Endothelial cell (in vitro differentiated cells): ENCODE measurements around the gene GPD1L. TPM values are rescaled to one million over a fixed set of nuclear protein-coding genes. Genes with fewer than 3 reads are reported as not detected.

Source experiments
- DNase-seq: peaks from one replicate; pipeline ENCODE4 v3.0.0; 2021; ENCODE audit warnings: low spot score
- H3K27ac Mint-ChIP-seq: one replicate; pipeline ENCODE4 v1.8.0; 2021; ENCODE audit warnings: mixed read lengths, inconsistent platforms; ENCODE audit not compliant: unreplicated experiment
- H3K27me3 Mint-ChIP-seq: one replicate; pipeline ENCODE4 v1.8.0; 2021; ENCODE audit warnings: mild to moderate bottlenecking, moderate library complexity, mixed read lengths, inconsistent platforms; ENCODE audit not compliant: unreplicated experiment
- H3K36me3 Mint-ChIP-seq: one replicate; pipeline ENCODE4 v1.8.0; 2021; ENCODE audit warnings: mild to moderate bottlenecking, low read depth, mixed read lengths, inconsistent platforms; ENCODE audit not compliant: unreplicated experiment
- H3K4me1 Mint-ChIP-seq: one replicate; pipeline ENCODE4 v1.8.0; 2021; ENCODE audit warnings: mild to moderate bottlenecking, mixed read lengths, inconsistent platforms; ENCODE audit not compliant: unreplicated experiment
- H3K4me3 Mint-ChIP-seq: one replicate; pipeline ENCODE4 v1.8.0; 2021; ENCODE audit warnings: mild to moderate bottlenecking, mixed read lengths, inconsistent platforms; ENCODE audit not compliant: unreplicated experiment
- H3K9me3 Mint-ChIP-seq: one replicate; pipeline ENCODE4 v1.8.0; 2021; ENCODE audit warnings: mixed read lengths, inconsistent platforms; ENCODE audit not compliant: unreplicated experiment
- total RNA-seq: library from RNA; stranded (reverse); fragmentation: NEBNext Ultra II Directional; extraction: Animal tissue kit (Norgen Biotek cat#: 25700); gene quantifications from one replicate; pipeline ENCODE4 v1.2.1, GENCODE V29; 2021; ENCODE audit not compliant: unreplicated experiment
- TF ChIP-seq, protein P1 (sequence below): fragments of 200-600 bp; sonication (generic); IDR thresholded peaks from one replicate; pipeline ENCODE4 v1.5.0; 2021; ENCODE audit warnings: antibody characterized with exemption; ENCODE audit not compliant: unreplicated experiment

The GPD1L gene
- total RNA-seq, 1 donor from 2014 or later = 2.5 TPM

DNA sequence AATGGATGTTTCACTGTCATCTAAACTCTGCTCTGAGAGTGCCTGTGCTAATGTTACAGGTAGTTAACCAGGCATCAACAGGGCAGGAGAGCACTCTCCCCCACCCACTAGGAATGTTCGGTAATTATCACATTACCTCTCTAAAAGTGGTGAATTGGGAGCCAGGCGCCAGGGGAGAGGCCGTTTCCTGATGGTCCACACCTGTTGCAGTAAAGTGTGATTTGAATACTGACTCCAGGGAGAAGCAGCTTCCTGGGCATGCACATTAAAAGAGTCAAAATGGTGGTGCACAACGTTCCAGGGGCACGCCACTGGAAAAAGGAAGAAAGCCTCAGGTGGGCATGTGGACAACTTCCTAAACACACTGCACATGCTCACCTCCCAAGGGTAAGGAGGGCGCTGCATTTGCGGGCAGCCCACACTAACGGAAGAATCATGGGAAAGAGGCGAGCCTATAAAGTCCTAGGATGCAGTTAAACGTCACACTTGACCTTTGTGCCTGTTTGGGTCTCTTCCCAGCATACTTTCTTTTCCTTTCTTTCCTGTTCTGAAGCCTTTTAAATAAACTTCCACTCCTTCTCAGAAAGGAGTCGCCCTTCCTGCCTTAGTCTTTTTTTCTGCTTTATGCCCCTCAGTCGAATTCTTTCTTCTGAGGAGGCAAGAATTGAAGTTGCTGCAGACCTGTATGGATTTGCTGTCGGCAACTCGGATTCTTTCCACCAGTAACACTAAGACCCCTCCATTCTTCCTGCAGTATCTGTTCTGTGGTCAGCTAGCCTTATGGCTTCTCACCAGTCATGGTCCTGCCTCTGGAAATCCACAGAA is 28.9 kb upstream of the GPD1L start:
- H3K9me3 Mint-ChIP-seq = no peaks in the 10 kb centered on the region
- H3K27ac Mint-ChIP-seq = no peak overlapping the region
- DNase-seq = no peak
- no peak overlapping the region for H3K4me3 Mint-ChIP-seq
- no peaks in the 10 kb centered on the region for H3K36me3 Mint-ChIP-seq
- TF ChIP-seq, protein P1, sequence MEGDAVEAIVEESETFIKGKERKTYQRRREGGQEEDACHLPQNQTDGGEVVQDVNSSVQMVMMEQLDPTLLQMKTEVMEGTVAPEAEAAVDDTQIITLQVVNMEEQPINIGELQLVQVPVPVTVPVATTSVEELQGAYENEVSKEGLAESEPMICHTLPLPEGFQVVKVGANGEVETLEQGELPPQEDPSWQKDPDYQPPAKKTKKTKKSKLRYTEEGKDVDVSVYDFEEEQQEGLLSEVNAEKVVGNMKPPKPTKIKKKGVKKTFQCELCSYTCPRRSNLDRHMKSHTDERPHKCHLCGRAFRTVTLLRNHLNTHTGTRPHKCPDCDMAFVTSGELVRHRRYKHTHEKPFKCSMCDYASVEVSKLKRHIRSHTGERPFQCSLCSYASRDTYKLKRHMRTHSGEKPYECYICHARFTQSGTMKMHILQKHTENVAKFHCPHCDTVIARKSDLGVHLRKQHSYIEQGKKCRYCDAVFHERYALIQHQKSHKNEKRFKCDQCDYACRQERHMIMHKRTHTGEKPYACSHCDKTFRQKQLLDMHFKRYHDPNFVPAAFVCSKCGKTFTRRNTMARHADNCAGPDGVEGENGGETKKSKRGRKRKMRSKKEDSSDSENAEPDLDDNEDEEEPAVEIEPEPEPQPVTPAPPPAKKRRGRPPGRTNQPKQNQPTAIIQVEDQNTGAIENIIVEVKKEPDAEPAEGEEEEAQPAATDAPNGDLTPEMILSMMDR = no peak
- no peaks in the 10 kb centered on the region for H3K27me3 Mint-ChIP-seq
- peaks cover 5% of the 10 kb centered on the region for H3K4me1 Mint-ChIP-seq

DNA sequence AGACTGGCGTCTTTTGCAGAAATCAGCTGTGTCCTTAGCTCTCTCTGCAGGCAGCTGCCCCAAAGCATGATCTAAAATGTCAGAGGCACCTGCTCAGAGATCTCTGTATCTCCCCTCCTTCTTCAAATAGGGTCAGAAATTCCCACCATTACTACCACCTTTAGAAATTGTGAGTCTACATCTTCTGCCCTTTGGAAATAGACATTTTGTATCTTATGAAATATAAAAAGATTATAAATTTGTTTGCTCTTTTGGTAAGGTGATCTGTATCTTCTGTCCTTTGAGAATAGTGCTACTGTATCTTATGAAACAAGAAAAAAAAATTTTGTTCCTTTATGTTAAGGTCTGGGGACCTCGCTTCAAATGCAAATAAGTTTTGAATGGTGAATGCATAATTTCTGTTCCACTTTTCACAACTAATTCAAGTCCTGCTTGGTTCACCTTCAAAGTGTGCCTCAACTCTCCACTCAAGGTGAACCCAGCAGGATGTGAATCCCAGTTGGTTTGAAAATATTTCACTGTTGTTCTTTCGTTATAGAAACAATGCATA is 28.3 kb upstream of the GPD1L start:
- peaks cover 5% of the 10 kb centered on the region for H3K4me1 Mint-ChIP-seq
- DNase-seq = no peak
- no peak overlapping the region for H3K4me3 Mint-ChIP-seq
- no peaks in the 10 kb centered on the region for H3K36me3 Mint-ChIP-seq
- TF ChIP-seq, protein P1 = no peak
- H3K9me3 Mint-ChIP-seq = no peaks in the 10 kb centered on the region
- no peaks in the 10 kb centered on the region for H3K27me3 Mint-ChIP-seq
- no peak overlapping the region for H3K27ac Mint-ChIP-seq

DNA sequence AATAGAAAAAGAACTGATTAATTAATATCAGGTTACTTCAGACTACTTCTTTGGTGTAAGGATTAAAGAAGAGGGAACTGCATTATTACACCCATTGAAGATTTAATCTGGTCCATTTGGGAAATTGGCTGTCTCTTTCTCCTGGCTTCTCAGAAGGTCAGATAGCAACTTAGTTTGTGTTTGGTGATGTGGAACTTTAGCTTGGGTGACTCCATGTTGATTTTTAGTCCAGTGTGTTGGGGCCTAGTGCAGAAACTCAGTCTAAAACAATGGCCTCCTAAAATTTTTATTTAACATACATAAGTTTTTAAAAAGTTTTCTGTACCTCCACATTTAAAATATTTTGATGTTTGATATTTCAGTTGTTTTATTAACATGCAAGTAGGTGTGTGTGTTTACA is 27.6 kb upstream of the GPD1L start:
- H3K4me3 Mint-ChIP-seq = no peak overlapping the region
- no peak overlapping the region for H3K27ac Mint-ChIP-seq
- no peak for DNase-seq
- H3K4me1 Mint-ChIP-seq = peaks cover 5% of the 10 kb centered on the region
- peaks cover 1% of the 10 kb centered on the region for H3K27me3 Mint-ChIP-seq
- no peaks in the 10 kb centered on the region for H3K9me3 Mint-ChIP-seq
- H3K36me3 Mint-ChIP-seq = no peaks in the 10 kb centered on the region
- TF ChIP-seq, protein P1 = no peak

DNA sequence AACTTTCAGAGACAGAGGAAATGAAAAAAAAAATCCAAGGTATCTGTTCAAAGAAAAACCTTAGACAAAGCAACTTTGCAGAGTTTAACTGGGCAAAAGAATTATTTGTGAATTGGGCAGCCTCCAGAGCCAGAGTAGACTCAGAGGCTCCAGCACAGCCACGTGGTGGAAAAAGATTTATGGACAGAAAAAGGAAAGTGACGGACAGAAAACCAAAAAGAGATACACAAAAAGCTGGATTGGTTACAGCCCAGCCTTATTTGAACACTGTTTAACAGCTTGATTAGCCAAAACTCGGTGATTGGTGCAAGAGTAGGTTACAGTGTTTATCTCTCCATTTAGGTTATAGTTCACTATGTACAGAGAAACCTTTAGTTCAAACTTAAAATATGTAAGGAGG is 23.7 kb upstream of the GPD1L start:
- H3K27ac Mint-ChIP-seq = no peak overlapping the region
- no peak overlapping the region for H3K4me3 Mint-ChIP-seq
- peaks cover 3% of the 10 kb centered on the region for H3K4me1 Mint-ChIP-seq
- TF ChIP-seq, protein P1 = no peak
- H3K9me3 Mint-ChIP-seq = no peaks in the 10 kb centered on the region
- H3K27me3 Mint-ChIP-seq = peaks cover 1% of the 10 kb centered on the region
- DNase-seq = no peak
- peaks cover 6% of the 10 kb centered on the region for H3K36me3 Mint-ChIP-seq

DNA sequence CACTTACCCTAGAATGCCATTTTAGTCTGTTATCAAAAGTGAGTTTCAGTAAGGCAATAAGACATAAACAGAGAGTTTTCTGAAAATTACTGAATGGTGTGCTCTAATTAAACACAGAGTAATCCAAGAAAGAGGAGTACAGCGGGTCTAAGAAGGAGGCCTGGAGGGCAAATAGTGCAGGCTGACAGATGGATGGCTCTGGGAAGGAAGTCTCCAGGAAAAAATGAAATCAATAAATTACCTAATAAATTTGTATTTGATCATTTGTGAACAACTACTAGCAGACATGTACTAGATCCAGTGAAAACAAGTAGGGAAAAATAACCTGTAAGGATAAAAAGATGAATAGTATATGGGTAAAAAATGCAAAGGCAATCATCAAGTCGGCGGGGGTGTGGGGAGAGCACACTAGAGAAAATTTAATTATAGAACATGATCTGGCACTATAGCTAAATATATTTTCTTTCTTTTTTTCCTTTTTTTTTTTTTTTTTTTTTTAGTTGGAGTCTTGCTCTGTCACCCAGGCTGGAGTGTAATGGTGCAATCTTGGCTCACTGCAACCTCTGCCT is 22.6 kb upstream of the GPD1L start:
- TF ChIP-seq, protein P1 = no peak
- H3K4me3 Mint-ChIP-seq = no peak overlapping the region
- no peaks in the 10 kb centered on the region for H3K4me1 Mint-ChIP-seq
- H3K36me3 Mint-ChIP-seq = peaks cover 6% of the 10 kb centered on the region
- H3K9me3 Mint-ChIP-seq = no peaks in the 10 kb centered on the region
- H3K27ac Mint-ChIP-seq = no peak overlapping the region
- no peak for DNase-seq
- H3K27me3 Mint-ChIP-seq = peaks cover 1% of the 10 kb centered on the region
